ENCODE measurements around the gene ATRAID.
"Not testable (repeated sequence)": the region's sequence is repeated elsewhere in the genome, so short reads cannot be mapped to it uniquely, and the experiment has no call there.

The ATRAID gene, protein sequence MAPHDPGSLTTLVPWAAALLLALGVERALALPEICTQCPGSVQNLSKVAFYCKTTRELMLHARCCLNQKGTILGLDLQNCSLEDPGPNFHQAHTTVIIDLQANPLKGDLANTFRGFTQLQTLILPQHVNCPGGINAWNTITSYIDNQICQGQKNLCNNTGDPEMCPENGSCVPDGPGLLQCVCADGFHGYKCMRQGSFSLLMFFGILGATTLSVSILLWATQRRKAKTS

DNA sequence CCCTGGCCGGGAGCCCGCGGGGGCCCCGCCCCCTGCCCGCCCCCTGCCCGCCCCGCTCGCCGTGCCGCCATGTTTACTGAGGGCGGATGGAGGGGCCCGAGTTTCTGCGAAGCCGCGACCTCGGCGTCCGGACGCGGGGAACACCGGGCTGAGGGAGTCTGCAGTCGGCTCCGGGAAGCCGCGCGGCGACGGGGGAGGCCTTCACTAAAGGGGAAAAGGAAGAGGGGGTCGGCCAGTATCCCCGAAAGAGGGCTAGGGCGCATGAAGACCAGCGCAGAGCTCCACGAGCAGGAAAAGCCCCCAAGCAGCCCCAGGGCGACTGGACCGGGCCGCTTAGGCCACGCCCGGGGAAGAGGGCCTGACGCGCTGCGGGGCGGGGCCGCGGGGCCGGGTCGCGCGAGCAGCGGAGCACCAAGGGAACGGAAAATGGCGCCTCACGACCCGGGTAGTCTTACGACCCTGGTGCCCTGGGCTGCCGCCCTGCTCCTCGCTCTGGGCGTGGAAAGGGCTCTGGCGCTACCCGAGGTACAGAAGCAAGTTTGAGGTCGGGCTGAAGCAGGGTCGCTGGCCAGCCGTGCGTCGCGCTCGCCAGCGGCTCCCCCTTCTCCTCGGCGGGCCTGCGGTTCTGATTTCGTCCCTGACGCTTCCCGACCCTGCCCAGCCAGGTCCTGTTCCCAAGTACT is at the start of gene ATRAID, which contains the start of gene SLC5A6:
ATRAID (plus strand) TSS at position 99 of the 683 bp plus-strand sequence; CDS start at position 427, 328 bp downstream.
SLC5A6 (minus strand) TSS at position 326 of the 683 bp plus-strand sequence. CDS start 4,618 bp downstream, outside the sequence.
- peak within 1 kb of the TSS; percentile 80 for H3K4me3 ChIP-seq
- DNase-seq (ENCODE audit: low read depth, low spot score) = no peak
- H3K9ac ChIP-seq (ENCODE audit: insufficient read length) = peak within 1 kb of the TSS; percentile 97
- no peaks in the 10 kb centered on the region for H3K9me3 ChIP-seq (ENCODE audit: low read depth, low read length)
- peaks cover 50% of the 10 kb centered on the region for H3K36me3 ChIP-seq (ENCODE audit: insufficient read depth, low read length)
- peak within 1 kb of the TSS; percentile 93 for H3K27ac ChIP-seq
- no peak for TF ChIP-seq EZH2 (IDR thresholded peaks at IDR 0.05)
- TF ChIP-seq POLR2AphosphoS5 (IDR thresholded peaks at IDR 0.05; ENCODE audit: borderline replicate concordance, low read depth, low read length) = peak; percentile 81

DNA sequence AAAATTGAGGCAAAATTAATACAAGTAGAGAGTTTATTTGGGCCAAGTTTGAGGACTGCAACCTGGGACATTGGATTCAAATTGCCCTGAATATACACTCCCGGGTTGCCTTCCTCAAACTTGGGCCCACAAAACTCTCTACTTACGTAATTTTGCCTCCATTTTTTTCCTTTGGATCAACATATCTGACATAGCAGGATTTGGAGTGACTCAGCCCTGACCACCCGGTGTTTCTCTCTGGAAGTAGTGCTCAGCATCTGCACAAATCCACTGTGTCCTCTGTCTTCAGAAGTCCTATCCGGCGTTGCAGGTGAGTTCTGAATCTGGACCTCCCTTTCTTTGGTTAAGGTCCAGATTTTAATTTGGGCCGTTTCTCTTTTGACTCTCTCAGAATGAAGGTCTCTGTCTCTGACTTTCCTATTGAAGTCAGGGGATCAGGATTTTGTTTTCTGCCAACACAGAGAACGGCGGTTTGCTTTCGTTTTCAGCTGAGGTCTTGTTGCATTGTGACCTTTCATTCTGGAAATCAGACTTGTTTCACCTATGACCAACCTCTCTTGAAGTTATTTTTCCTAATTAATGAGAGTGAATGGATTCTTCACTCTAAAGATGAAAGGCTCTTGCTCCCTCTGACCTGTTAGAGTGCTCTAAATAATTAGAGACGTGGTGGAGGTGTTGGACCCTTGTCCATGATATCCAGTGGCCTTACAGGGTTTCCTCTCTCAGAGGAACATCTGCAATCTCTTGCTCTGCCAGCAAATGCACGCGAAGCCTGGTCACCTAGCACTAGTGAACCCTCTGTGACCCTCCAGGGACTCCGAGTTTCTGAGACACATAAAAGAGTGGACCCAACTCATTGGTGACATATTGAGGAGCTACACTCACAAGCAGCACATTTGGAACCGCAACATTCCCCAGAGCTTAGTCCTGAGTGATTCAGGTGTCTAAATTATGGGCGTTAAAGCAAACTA is 49.4 kb upstream of the ATRAID start:
- DNase-seq (ENCODE audit: low read depth, low spot score) = no peak
- H3K4me3 ChIP-seq = no peak overlapping the region
- TF ChIP-seq EZH2 (IDR thresholded peaks at IDR 0.05) = no peak
- no peak overlapping the region for H3K9ac ChIP-seq (ENCODE audit: insufficient read length)
- no peaks in the 10 kb centered on the region for H3K9me3 ChIP-seq (ENCODE audit: low read depth, low read length)
- no peak overlapping the region for H3K27ac ChIP-seq
- H3K36me3 ChIP-seq (ENCODE audit: insufficient read depth, low read length) = no peaks in the 10 kb centered on the region

DNA sequence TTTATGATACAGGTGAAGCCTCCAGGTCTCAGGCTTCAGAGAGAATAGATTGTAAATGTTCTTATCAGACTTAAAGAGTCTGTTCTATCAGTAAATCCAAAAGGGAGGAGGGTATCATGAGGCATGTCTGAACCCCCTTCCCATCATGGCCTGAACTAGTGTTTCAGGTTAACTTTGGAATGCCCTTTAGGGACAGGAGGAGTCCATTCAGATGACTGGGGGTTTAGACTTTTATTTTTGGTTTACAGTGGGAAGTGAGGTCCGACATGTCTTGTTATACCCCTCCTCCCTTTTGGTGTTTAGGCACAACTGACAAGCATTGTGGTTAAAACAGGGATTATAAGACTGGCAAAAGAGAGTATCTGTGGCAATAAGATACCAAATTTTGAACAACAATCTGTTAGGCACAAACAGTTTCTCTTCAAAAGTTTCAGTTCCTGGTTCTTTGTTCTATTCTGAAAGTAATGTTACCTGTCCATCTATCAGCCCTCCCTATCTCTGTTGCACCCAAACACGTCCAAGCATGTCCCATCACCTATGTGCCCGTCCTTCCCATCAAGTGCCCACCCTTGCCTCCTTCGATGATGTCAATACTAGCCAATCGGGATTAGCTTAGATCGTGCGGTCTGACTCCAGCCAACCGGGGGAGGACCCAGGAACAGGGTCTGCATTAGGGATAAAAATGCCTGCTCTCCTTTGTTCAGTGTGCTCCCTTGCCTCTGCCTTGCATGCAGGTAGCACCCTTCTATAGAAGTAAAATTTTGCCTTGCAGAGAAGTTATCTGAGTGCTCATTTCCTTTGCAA is 46.7 kb upstream of the ATRAID start:
- no peak overlapping the region for H3K27ac ChIP-seq
- TF ChIP-seq FOXP2 (optimal IDR thresholded peaks at IDR 0.05; ENCODE audit: control extremely low read depth, extremely low read length, insufficient read depth) (no peak), POLR2AphosphoS5 (IDR thresholded peaks at IDR 0.05; ENCODE audit: borderline replicate concordance, low read depth, low read length) (no peak)
- no peak overlapping the region for H3K9ac ChIP-seq (ENCODE audit: insufficient read length)
- no peak overlapping the region for H3K4me3 ChIP-seq
- H3K36me3 ChIP-seq (ENCODE audit: insufficient read depth, low read length) = no peaks in the 10 kb centered on the region
- no peak for DNase-seq (ENCODE audit: low read depth, low spot score)
- no peaks in the 10 kb centered on the region for H3K9me3 ChIP-seq (ENCODE audit: low read depth, low read length)

DNA sequence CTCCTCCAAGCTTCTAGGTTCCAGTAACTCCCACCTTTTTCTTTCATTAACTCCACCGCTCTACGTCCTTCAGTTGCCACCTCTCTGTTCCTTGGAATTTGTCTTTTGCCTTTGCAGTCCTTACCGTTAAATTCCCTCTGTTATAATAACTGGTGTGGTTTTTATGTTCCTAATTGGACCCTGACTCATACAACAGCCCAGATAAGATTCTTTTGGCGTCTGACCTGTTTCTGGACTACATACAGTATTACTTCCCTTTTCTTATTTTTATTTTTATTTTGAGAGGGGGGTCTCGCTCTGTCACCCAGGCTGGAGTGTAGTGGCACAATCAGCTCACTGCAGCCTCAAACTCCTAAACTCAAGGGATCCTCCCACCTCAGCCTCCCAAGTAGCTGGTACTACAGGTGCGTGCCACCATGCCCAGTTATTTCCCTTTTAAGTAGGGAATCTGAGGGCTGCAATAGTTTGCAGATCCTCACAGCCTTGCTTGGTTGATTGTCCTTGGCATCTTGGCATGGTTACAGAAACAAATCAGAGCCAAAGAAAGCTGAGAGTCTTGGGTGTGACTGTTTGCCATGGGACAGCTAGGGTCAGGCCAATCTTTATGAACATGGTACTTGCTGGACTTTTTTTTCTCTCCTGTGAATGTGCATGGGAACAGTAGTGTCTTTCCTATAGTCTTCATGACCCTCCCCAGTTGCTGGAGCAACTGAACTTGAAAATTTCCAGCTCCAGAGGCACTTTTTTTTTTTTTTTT is 41.1 kb upstream of the ATRAID start:
- DNase-seq (ENCODE audit: low read depth, low spot score) = no peak
- TF ChIP-seq POLR2AphosphoS5 (IDR thresholded peaks at IDR 0.05; ENCODE audit: borderline replicate concordance, low read depth, low read length) = no peak
- TF ChIP-seq FOXP2 (optimal IDR thresholded peaks at IDR 0.05; ENCODE audit: control extremely low read depth, extremely low read length, insufficient read depth) = no peak
- TF ChIP-seq EZH2 (IDR thresholded peaks at IDR 0.05) = no peak
- Histone ChIP-seq H3K36me3 (ENCODE audit: insufficient read depth, low read length) (no peaks in the 10 kb centered on the region), H3K9ac (ENCODE audit: insufficient read length) (no peak overlapping the region), H3K9me3 (ENCODE audit: low read depth, low read length) (no peaks in the 10 kb centered on the region), H3K4me3 (no peak overlapping the region), H3K27ac (no peak overlapping the region)

DNA sequence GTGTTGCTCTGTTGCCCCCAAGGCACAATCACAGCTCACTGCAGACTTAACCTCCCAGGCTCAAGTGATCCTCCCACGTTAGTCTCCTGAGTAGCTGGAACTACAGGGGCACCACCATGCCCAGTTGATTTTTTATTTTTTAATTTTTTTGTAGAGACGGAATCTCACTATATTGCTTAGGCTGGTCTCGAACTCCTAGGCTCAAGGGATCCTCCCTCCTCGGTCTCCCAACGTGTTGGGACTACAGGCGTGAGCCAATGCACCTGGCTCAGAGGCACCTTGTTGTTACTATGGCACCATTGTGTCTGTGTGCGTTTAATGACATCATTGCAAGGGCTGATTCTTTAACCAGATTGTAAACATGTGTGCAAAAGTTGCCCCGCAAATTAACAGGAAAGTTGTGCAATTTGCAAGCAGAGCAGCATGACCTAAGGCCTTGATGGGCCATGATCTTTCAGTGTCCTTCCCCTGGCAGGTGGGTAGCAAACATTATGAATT is 40.4 kb upstream of the ATRAID start:
- TF ChIP-seq EZH2 (IDR thresholded peaks at IDR 0.05) (no peak), FOXP2 (optimal IDR thresholded peaks at IDR 0.05; ENCODE audit: control extremely low read depth, extremely low read length, insufficient read depth) (no peak), POLR2AphosphoS5 (IDR thresholded peaks at IDR 0.05; ENCODE audit: borderline replicate concordance, low read depth, low read length) (no peak)
- H3K4me3 ChIP-seq = no peak overlapping the region
- H3K36me3 ChIP-seq (ENCODE audit: insufficient read depth, low read length) = no peaks in the 10 kb centered on the region
- no peak overlapping the region for H3K27ac ChIP-seq
- no peak for DNase-seq (ENCODE audit: low read depth, low spot score)
- H3K9me3 ChIP-seq (ENCODE audit: low read depth, low read length) = no peaks in the 10 kb centered on the region
- no peak overlapping the region for H3K9ac ChIP-seq (ENCODE audit: insufficient read length)

DNA sequence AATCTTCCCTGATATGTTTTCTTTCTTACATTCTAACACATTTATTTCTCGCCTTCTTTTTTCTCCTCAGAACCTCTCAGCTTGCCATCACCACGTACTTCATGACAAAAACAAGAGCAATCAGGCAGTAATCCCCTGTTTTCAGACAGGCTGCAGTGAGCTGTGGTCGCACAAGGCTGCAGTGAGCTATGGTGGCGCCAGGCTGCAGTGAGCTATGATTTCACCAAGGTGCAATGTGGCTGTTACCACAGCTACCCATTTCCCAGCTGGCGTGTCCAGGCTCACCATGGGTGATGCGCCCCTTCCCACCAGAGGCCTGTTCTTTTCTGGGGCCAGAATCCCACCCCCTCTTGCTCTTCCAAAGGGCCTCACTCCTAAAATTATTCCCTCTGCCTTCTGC is 37.2 kb upstream of the ATRAID start:
- H3K4me3 ChIP-seq = no peak overlapping the region
- no peaks in the 10 kb centered on the region for H3K9me3 ChIP-seq (ENCODE audit: low read depth, low read length)
- DNase-seq (ENCODE audit: low read depth, low spot score) = no peak
- H3K27ac ChIP-seq = no peak overlapping the region
- no peak for TF ChIP-seq FOXP2 (optimal IDR thresholded peaks at IDR 0.05; ENCODE audit: control extremely low read depth, extremely low read length, insufficient read depth)
- TF ChIP-seq EZH2 (IDR thresholded peaks at IDR 0.05) = no peak
- no peak for TF ChIP-seq POLR2AphosphoS5 (IDR thresholded peaks at IDR 0.05; ENCODE audit: borderline replicate concordance, low read depth, low read length)
- H3K36me3 ChIP-seq (ENCODE audit: insufficient read depth, low read length) = no peaks in the 10 kb centered on the region
- H3K9ac ChIP-seq (ENCODE audit: insufficient read length) = no peak overlapping the region

DNA sequence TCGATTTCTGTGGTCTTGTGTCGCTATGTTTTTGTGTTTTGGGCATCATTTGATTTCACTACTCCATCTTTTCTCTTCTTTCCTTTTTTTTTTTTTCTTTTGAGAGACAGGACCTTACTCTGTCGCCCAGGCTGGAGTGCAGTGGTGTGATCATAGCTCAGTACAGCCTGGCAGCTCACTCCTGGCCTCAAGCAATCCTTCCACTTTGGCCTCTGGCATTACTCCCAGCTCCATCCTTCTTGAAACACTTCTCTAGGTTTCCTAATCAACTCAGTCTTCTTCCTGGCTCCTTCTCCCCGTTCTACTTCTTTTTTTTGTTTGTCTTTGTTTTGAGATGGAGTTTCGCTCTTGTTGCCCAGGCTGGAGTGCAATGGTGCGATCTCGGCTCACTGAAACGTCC is 36.5 kb upstream of the ATRAID start:
- no peak overlapping the region for H3K9ac ChIP-seq (ENCODE audit: insufficient read length)
- DNase-seq (ENCODE audit: low read depth, low spot score) = no peak

DNA sequence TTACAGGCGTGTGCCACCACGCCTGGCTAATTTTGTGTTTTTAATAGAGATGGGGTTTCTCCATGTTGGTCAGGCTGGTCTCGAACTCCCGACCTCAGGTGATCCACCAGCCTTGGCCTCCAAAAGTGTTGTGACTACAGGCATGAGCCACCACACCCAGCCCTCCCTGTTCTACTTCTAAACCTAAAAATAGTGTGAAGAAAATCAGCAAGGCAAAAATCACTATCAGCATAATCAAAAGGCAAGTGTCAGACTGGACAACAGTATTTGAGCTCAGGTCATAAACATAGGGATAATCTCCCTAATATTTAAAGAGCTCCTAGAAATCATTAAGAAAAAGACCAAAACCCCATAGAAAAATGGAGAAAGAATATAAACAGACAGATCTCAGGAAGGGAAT is 36.1 kb upstream of the ATRAID start:
- H3K36me3 ChIP-seq (ENCODE audit: insufficient read depth, low read length); H3K4me3 ChIP-seq; DNase-seq (ENCODE audit: low read depth, low spot score); H3K9ac ChIP-seq (ENCODE audit: insufficient read length); H3K9me3 ChIP-seq (ENCODE audit: low read depth, low read length); H3K27ac ChIP-seq: not testable (repeated sequence)

More for the DNA sequence above, 36.5 kb upstream of the ATRAID start:
- Histone ChIP-seq H3K36me3 (ENCODE audit: insufficient read depth, low read length) (no peaks in the 10 kb centered on the region), H3K4me3 (no peak overlapping the region), H3K9me3 (ENCODE audit: low read depth, low read length) (no peaks in the 10 kb centered on the region), H3K27ac (no peak overlapping the region)
- TF ChIP-seq EZH2 (IDR thresholded peaks at IDR 0.05) = no peak
- TF ChIP-seq FOXP2 (optimal IDR thresholded peaks at IDR 0.05; ENCODE audit: control extremely low read depth, extremely low read length, insufficient read depth) = no peak
- no peak for TF ChIP-seq POLR2AphosphoS5 (IDR thresholded peaks at IDR 0.05; ENCODE audit: borderline replicate concordance, low read depth, low read length)
